ENCODE measurements around the gene STON2.
"Not testable (repeated sequence)": the region's sequence is repeated elsewhere in the genome, so short reads cannot be mapped to it uniquely, and the experiment has no call there.

Gene STON2

GRCh38 chr14:81435048-81435390, 34.9 kb upstream of the STON2 start:
- Histone ChIP-seq H2AK5ac (ENCODE audit: low read length) (no peak overlapping the region), H2BK120ac (ENCODE audit: low read depth, low read length) (no peak overlapping the region), H3K79me1 (ENCODE audit: low read length) (peaks cover 1% of the 10 kb centered on the region), H4K8ac (ENCODE audit: low read depth, low read length) (no peak overlapping the region), H3K4ac (ENCODE audit: low read depth, low read length) (no peak overlapping the region), H4K5ac (ENCODE audit: low read length) (no peak overlapping the region), H3K4me2 (ENCODE audit: low read length) (peak overlapping the region; percentile 58), H3K79me2 (ENCODE audit: control insufficient read depth, insufficient read depth, low read length) (peaks cover 15% of the 10 kb centered on the region), H3K56ac (ENCODE audit: low read length) (peak overlapping the region; percentile 65), H3K27me3 (ENCODE audit: insufficient read depth, low read length, poor library complexity) (peaks cover 3% of the 10 kb centered on the region), H2BK5ac (ENCODE audit: low read length) (no peak overlapping the region), H3K9ac (ENCODE audit: low read length) (peak overlapping the region; percentile 38), H3K18ac (ENCODE audit: low read length) (no peak overlapping the region), H3K4me1 (ENCODE audit: control insufficient read depth, low read depth, low read length) (peaks cover 4% of the 10 kb centered on the region), H3K23ac (ENCODE audit: low read length) (peak overlapping the region; percentile 29), H3K27ac (ENCODE audit: low read depth, low read length) (no peak overlapping the region), H3K36me3 (ENCODE audit: control insufficient read depth, insufficient read depth, low read length) (no peaks in the 10 kb centered on the region), H2BK15ac (replicated peaks; ENCODE audit: low read depth) (no peak overlapping the region), H3K4me3 (ENCODE audit: low read length) (peak overlapping the region; percentile 35)
- DNase-seq: no peak
- no CpG with 5 or more reads among the region's 6 CpGs for WGBS (ENCODE audit: extremely low coverage, insufficient coverage, low lambda C conversion rate)

GRCh38 chr14:81434230-81434629, 34.1 kb upstream of the STON2 start:
- Histone ChIP-seq H3K27ac (ENCODE audit: low read depth, low read length) (no peak overlapping the region), H3K9ac (ENCODE audit: low read length) (no peak overlapping the region), H3K27me3 (ENCODE audit: insufficient read depth, low read length, poor library complexity) (peaks cover 3% of the 10 kb centered on the region), H3K23ac (ENCODE audit: low read length) (no peak overlapping the region), H3K4me3 (ENCODE audit: low read length) (no peak overlapping the region), H3K56ac (ENCODE audit: low read length) (no peak overlapping the region), H3K36me3 (ENCODE audit: control insufficient read depth, insufficient read depth, low read length) (no peaks in the 10 kb centered on the region), H3K4ac (ENCODE audit: low read depth, low read length) (no peak overlapping the region), H2BK5ac (ENCODE audit: low read length) (no peak overlapping the region), H3K18ac (ENCODE audit: low read length) (no peak overlapping the region), H3K79me1 (ENCODE audit: low read length) (peaks cover 1% of the 10 kb centered on the region), H3K79me2 (ENCODE audit: control insufficient read depth, insufficient read depth, low read length) (peaks cover 15% of the 10 kb centered on the region), H4K5ac (ENCODE audit: low read length) (no peak overlapping the region), H3K4me1 (ENCODE audit: control insufficient read depth, low read depth, low read length) (peaks cover 4% of the 10 kb centered on the region), H3K4me2 (ENCODE audit: low read length) (peak overlapping the region; percentile 36), H2AK5ac (ENCODE audit: low read length) (no peak overlapping the region), H4K8ac (ENCODE audit: low read depth, low read length) (no peak overlapping the region), H2BK120ac (ENCODE audit: low read depth, low read length) (no peak overlapping the region), H2BK15ac (replicated peaks; ENCODE audit: low read depth) (no peak overlapping the region)
- no CpG with 5 or more reads among the region's 4 CpGs for WGBS (ENCODE audit: extremely low coverage, insufficient coverage, low lambda C conversion rate)
- DNase-seq: peak; percentile 70

- no peak overlapping the region for H3K4me3 ChIP-seq (ENCODE audit: low read length)
- no peak overlapping the region for H3K4me2 ChIP-seq (ENCODE audit: low read length)
- H3K27ac ChIP-seq (ENCODE audit: low read depth, low read length): no peak overlapping the region
- H2BK15ac ChIP-seq (replicated peaks; ENCODE audit: low read depth): no peak overlapping the region
- H3K79me1 ChIP-seq (ENCODE audit: low read length): peaks cover 1% of the 10 kb centered on the region
- no peak overlapping the region for H4K8ac ChIP-seq (ENCODE audit: low read depth, low read length)
- H3K4ac ChIP-seq (ENCODE audit: low read depth, low read length): no peak overlapping the region
- DNase-seq: peak; percentile 65
- H4K5ac ChIP-seq (ENCODE audit: low read length): no peak overlapping the region
- WGBS (ENCODE audit: extremely low coverage, insufficient coverage, low lambda C conversion rate): no CpG with 5 or more reads among the region's 2 CpGs
- H3K56ac ChIP-seq (ENCODE audit: low read length): no peak overlapping the region
- no peak overlapping the region for H3K18ac ChIP-seq (ENCODE audit: low read length)
- no peaks in the 10 kb centered on the region for H3K36me3 ChIP-seq (ENCODE audit: control insufficient read depth, insufficient read depth, low read length)
- H3K23ac ChIP-seq (ENCODE audit: low read length): no peak overlapping the region
- peaks cover 15% of the 10 kb centered on the region for H3K79me2 ChIP-seq (ENCODE audit: control insufficient read depth, insufficient read depth, low read length)
- no peak overlapping the region for H3K9ac ChIP-seq (ENCODE audit: low read length)
- H2BK5ac ChIP-seq (ENCODE audit: low read length): no peak overlapping the region
- H2BK120ac ChIP-seq (ENCODE audit: low read depth, low read length): no peak overlapping the region
- H3K27me3 ChIP-seq (ENCODE audit: insufficient read depth, low read length, poor library complexity): peaks cover 3% of the 10 kb centered on the region
- H2AK5ac ChIP-seq (ENCODE audit: low read length): no peak overlapping the region
- H3K4me1 ChIP-seq (ENCODE audit: control insufficient read depth, low read depth, low read length): peaks cover 4% of the 10 kb centered on the region
Observed at GRCh38 chr14:81433378-81433777, 33.3 kb upstream of the STON2 start.

- Histone ChIP-seq H3K4me1 (ENCODE audit: control insufficient read depth, low read depth, low read length) (peaks cover 6% of the 10 kb centered on the region), H3K4me3 (ENCODE audit: low read length) (no peak overlapping the region), H3K4me2 (ENCODE audit: low read length) (no peak overlapping the region), H4K8ac (ENCODE audit: low read depth, low read length) (no peak overlapping the region), H3K27ac (ENCODE audit: low read depth, low read length) (no peak overlapping the region), H3K27me3 (ENCODE audit: insufficient read depth, low read length, poor library complexity) (peaks cover 2% of the 10 kb centered on the region), H3K9ac (ENCODE audit: low read length) (no peak overlapping the region), H2BK15ac (replicated peaks; ENCODE audit: low read depth) (no peak overlapping the region), H4K5ac (ENCODE audit: low read length) (no peak overlapping the region), H3K18ac (ENCODE audit: low read length) (no peak overlapping the region), H2AK5ac (ENCODE audit: low read length) (no peak overlapping the region), H3K79me1 (ENCODE audit: low read length) (peaks cover 1% of the 10 kb centered on the region), H2BK120ac (ENCODE audit: low read depth, low read length) (no peak overlapping the region), H2BK5ac (ENCODE audit: low read length) (no peak overlapping the region), H3K56ac (ENCODE audit: low read length) (no peak overlapping the region), H3K79me2 (ENCODE audit: control insufficient read depth, insufficient read depth, low read length) (peaks cover 15% of the 10 kb centered on the region), H3K23ac (ENCODE audit: low read length) (no peak overlapping the region), H3K4ac (ENCODE audit: low read depth, low read length) (no peak overlapping the region), H3K36me3 (ENCODE audit: control insufficient read depth, insufficient read depth, low read length) (no peaks in the 10 kb centered on the region)
- no peak for DNase-seq
- no CpG with 5 or more reads among the region's 3 CpGs for WGBS (ENCODE audit: extremely low coverage, insufficient coverage, low lambda C conversion rate)
Observed at GRCh38 chr14:81432219-81432661, 32.1 kb upstream of the STON2 start.

GRCh38 chr14:81430235-81430634, 30.1 kb upstream of the STON2 start:
- no peak overlapping the region for H3K9ac ChIP-seq (ENCODE audit: low read length)

GRCh38 chr14:81429749-81430148, 29.6 kb upstream of the STON2 start:
- H3K27me3 ChIP-seq (ENCODE audit: insufficient read depth, low read length, poor library complexity); H2BK120ac ChIP-seq (ENCODE audit: low read depth, low read length); H4K8ac ChIP-seq (ENCODE audit: low read depth, low read length); H3K56ac ChIP-seq (ENCODE audit: low read length); H3K4me1 ChIP-seq (ENCODE audit: control insufficient read depth, low read depth, low read length); H3K18ac ChIP-seq (ENCODE audit: low read length); H3K4me3 ChIP-seq (ENCODE audit: low read length); H3K36me3 ChIP-seq (ENCODE audit: control insufficient read depth, insufficient read depth, low read length); H3K4ac ChIP-seq (ENCODE audit: low read depth, low read length); H2BK5ac ChIP-seq (ENCODE audit: low read length); H2BK15ac ChIP-seq (replicated peaks; ENCODE audit: low read depth); H3K27ac ChIP-seq (ENCODE audit: low read depth, low read length); H2AK5ac ChIP-seq (ENCODE audit: low read length); H3K4me2 ChIP-seq (ENCODE audit: low read length); H4K5ac ChIP-seq (ENCODE audit: low read length); DNase-seq; H3K9ac ChIP-seq (ENCODE audit: low read length); H3K79me1 ChIP-seq (ENCODE audit: low read length); H3K23ac ChIP-seq (ENCODE audit: low read length): not testable (repeated sequence)
- no CpG with 5 or more reads among the region's 11 CpGs for WGBS (ENCODE audit: extremely low coverage, insufficient coverage, low lambda C conversion rate)
- H3K79me2 ChIP-seq (ENCODE audit: control insufficient read depth, insufficient read depth, low read length): peaks cover 15% of the 10 kb centered on the region

More at GRCh38 chr14:81430235-81430634, 30.1 kb upstream of the STON2 start:
- DNase-seq: no peak
- no peak overlapping the region for H3K27ac ChIP-seq (ENCODE audit: low read depth, low read length)
- H3K4me2 ChIP-seq (ENCODE audit: low read length): no peak overlapping the region
- H3K27me3 ChIP-seq (ENCODE audit: insufficient read depth, low read length, poor library complexity): no peaks in the 10 kb centered on the region
- no peak overlapping the region for H2BK5ac ChIP-seq (ENCODE audit: low read length)
- H4K8ac ChIP-seq (ENCODE audit: low read depth, low read length): no peak overlapping the region
- no peak overlapping the region for H3K4me3 ChIP-seq (ENCODE audit: low read length)
- H3K23ac ChIP-seq (ENCODE audit: low read length): no peak overlapping the region
- H2AK5ac ChIP-seq (ENCODE audit: low read length): no peak overlapping the region
- no peak overlapping the region for H2BK15ac ChIP-seq (replicated peaks; ENCODE audit: low read depth)
- no peaks in the 10 kb centered on the region for H3K36me3 ChIP-seq (ENCODE audit: control insufficient read depth, insufficient read depth, low read length)
- no CpG with 5 or more reads among the region's 5 CpGs for WGBS (ENCODE audit: extremely low coverage, insufficient coverage, low lambda C conversion rate)
- no peak overlapping the region for H3K56ac ChIP-seq (ENCODE audit: low read length)
- no peak overlapping the region for H3K18ac ChIP-seq (ENCODE audit: low read length)
- H3K4ac ChIP-seq (ENCODE audit: low read depth, low read length): no peak overlapping the region
- H4K5ac ChIP-seq (ENCODE audit: low read length): no peak overlapping the region
- H3K79me2 ChIP-seq (ENCODE audit: control insufficient read depth, insufficient read depth, low read length): peaks cover 15% of the 10 kb centered on the region
- no peak overlapping the region for H2BK120ac ChIP-seq (ENCODE audit: low read depth, low read length)
- H3K79me1 ChIP-seq (ENCODE audit: low read length): peaks cover 1% of the 10 kb centered on the region
- peaks cover 8% of the 10 kb centered on the region for H3K4me1 ChIP-seq (ENCODE audit: control insufficient read depth, low read depth, low read length)

Data from mesendoderm (in vitro differentiated cells).